GM12892 (cell line): ENCODE results near the gene MTX3.

ENCODE experiments used
- POLR2A ChIP-seq: IDR thresholded peaks from 2 replicates; pipeline ENCODE4 v1.6.1; 2011; ENCODE audit warnings: low read depth, low read length, control low read depth
- TAF1 ChIP-seq: IDR thresholded peaks from 2 replicates; pipeline ENCODE4 v1.6.1; 2011; ENCODE audit warnings: low read depth, mild to moderate bottlenecking, control low read depth, low read length, borderline replicate concordance

DNA sequence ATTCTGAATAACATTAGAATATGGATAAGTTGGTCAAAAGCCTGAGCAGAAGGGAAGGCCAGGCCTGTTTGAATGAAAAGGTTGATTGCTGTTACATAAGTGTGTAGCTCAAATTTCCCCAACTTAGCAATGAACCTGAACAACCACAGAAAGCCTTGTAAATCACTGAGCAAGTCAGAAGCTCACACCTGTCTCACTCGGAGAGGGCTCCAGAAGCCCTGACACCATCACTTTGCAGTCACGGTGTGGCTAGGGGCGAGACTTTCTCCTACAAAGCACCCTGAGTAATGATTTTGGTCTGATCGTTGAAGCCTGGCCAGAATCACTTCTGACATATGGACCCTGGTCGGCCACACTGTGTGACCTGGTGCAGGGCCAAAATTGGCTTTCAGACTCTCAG, 62.0 kb downstream of the MTX3 start:
- no peak for TF ChIP-seq POLR2A
- no peak for TF ChIP-seq TAF1
